SK-N-SH treated with all-trans-retinoic acid at 6 μM for 48 hours (cell line): ENCODE measurements around the gene SARDH.

Experiments used
- ATAC-seq: fragments of 200-7000 bp; cut with Tn5 transposase; 3 replicates; pipeline ENCODE4 v1.9.1; 2020; ENCODE audit warnings: mild to moderate bottlenecking, moderate library complexity
- ARNTL ChIP-seq: fragments of 450-650 bp; formaldehyde crosslinking; IDR thresholded peaks from 2 replicates; pipeline ENCODE4 v1.5.0; 2020; ENCODE audit warnings: low read depth, mild to moderate bottlenecking, moderate library complexity, borderline replicate concordance
- BACH2 ChIP-seq: fragments of 250-450 bp; sonication (Bioruptor Pico); IDR thresholded peaks from 2 replicates; pipeline ENCODE4 v1.9.0; 2021; ENCODE audit warnings: mild to moderate bottlenecking, borderline replicate concordance
- CREB5 ChIP-seq: fragments of 250-450 bp; sonication (Bioruptor Pico); IDR thresholded peaks from 2 replicates; pipeline ENCODE4 v1.5.1; 2020; ENCODE audit warnings: low read depth, mild to moderate bottlenecking, moderate library complexity
- CSDC2 ChIP-seq: fragments of 250-450 bp; sonication (Bioruptor Pico); IDR thresholded peaks from 2 replicates; pipeline ENCODE4 v1.5.0; 2020; ENCODE audit warnings: mild to moderate bottlenecking, moderate library complexity
- ESRRG ChIP-seq: fragments of 250-450 bp; sonication (Bioruptor Pico); IDR thresholded peaks from 2 replicates; pipeline ENCODE4 v1.6.1; 2021; ENCODE audit warnings: mild to moderate bottlenecking
- GLIS3 ChIP-seq: fragments of 250-450 bp; sonication (Bioruptor Pico); IDR thresholded peaks from 2 replicates; pipeline ENCODE4 v1.5.0; 2020; ENCODE audit warnings: mild to moderate bottlenecking, moderate library complexity
- ISL1 ChIP-seq: fragments of 250-450 bp; sonication (Bioruptor Pico); IDR thresholded peaks from 2 replicates; pipeline ENCODE4 v2.1.2; 2022; ENCODE audit warnings: mild to moderate bottlenecking, moderate library complexity
- OSR1 ChIP-seq: fragments of 250-450 bp; sonication (Bioruptor Pico); IDR thresholded peaks from 2 replicates; pipeline ENCODE4 v1.8.0; 2022; ENCODE audit warnings: moderate library complexity, mild to moderate bottlenecking, inconsistent platforms
- PATZ1 ChIP-seq: fragments of 250-450 bp; sonication (Bioruptor Pico); IDR thresholded peaks from 2 replicates; pipeline ENCODE4 v1.8.0; 2020; ENCODE audit warnings: mild to moderate bottlenecking, moderate library complexity, borderline replicate concordance
- POU6F1 ChIP-seq: fragments of 250-450 bp; sonication (Bioruptor Pico); IDR thresholded peaks from 2 replicates; pipeline ENCODE4 v1.8.0; 2021; ENCODE audit warnings: low read depth, mild to moderate bottlenecking, moderate library complexity, borderline replicate concordance
- PPARA ChIP-seq: fragments of 250-450 bp; sonication (Bioruptor Pico); IDR thresholded peaks from 2 replicates; pipeline ENCODE4 v1.5.0; 2020; ENCODE audit warnings: mild to moderate bottlenecking, borderline replicate concordance
- RARB ChIP-seq: fragments of 250-450 bp; sonication (Bioruptor Pico); IDR thresholded peaks from 2 replicates; pipeline ENCODE4 v1.8.0; 2021; ENCODE audit warnings: mild to moderate bottlenecking, moderate library complexity
- SNAI2 ChIP-seq: fragments of 250-450 bp; sonication (Bioruptor Pico); IDR thresholded peaks from 2 replicates; pipeline ENCODE4 v1.5.0; 2020; ENCODE audit warnings: mild to moderate bottlenecking, moderate library complexity
- TCF4 ChIP-seq: fragments of 250-450 bp; sonication (Bioruptor Pico); IDR thresholded peaks from 2 replicates; pipeline ENCODE4 v1.8.0; 2021; ENCODE audit warnings: mild to moderate bottlenecking, moderate library complexity, borderline replicate concordance
- ZFP3 ChIP-seq: fragments of 250-450 bp; sonication (Bioruptor Pico); IDR thresholded peaks from 2 replicates; pipeline ENCODE4 v1.5.0; 2020; ENCODE audit warnings: mild to moderate bottlenecking, moderate library complexity
- ZFP30 ChIP-seq: fragments of 450-650 bp; formaldehyde crosslinking; IDR thresholded peaks from 2 replicates; pipeline ENCODE4 v1.5.0; 2022; ENCODE audit warnings: mild to moderate bottlenecking, moderate library complexity
- ZNF565 ChIP-seq: fragments of 450-650 bp; formaldehyde crosslinking; conservative IDR thresholded peaks from 2 replicates; pipeline ENCODE4 v1.5.0; 2020; ENCODE audit warnings: low read depth, mild to moderate bottlenecking, moderate library complexity
- ZNF70 ChIP-seq: fragments of 450-650 bp; formaldehyde crosslinking; IDR thresholded peaks from 2 replicates; pipeline ENCODE4 v1.5.0; 2020; ENCODE audit warnings: mild to moderate bottlenecking, moderate library complexity
- ZNF8 ChIP-seq: fragments of 450-650 bp; formaldehyde crosslinking; IDR thresholded peaks from 2 replicates; pipeline ENCODE4 v1.5.0; 2020; ENCODE audit warnings: mild to moderate bottlenecking, moderate library complexity
- TF ChIP-seq, protein P1 (sequence below): fragments of 250-450 bp; sonication (Bioruptor Pico); IDR thresholded peaks from 2 replicates; pipeline ENCODE4 v1.5.1; 2021; ENCODE audit warnings: mild to moderate bottlenecking, moderate library complexity

The SARDH gene

DNA sequence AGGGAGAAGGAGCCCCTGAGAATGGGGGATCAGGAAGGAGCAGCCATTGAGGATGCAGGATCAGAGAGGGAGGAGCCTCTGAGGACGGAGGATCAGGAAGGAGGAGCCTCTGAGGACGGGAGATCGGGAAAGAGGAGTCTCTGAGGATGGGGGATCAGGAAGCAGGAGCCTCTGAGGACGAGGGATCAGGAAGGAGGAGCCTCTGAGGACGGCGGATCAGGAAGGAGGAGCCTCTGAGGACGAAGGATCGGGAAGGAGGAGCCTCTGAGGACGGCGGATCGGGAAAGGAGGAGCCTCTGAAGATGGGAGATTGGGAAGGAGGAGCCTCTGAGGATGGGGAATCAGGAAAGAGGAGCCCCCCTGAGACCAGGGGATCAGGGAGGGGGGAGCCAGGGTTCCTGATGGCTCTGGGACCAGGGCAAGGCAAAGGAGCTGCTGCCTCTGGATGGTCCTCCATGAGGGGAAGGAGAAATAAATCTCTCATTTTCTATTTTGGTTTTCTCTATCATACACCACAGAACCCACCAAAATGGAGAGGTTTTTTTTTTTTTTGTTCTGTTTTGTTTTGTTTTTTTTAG is 22.6 kb upstream of the SARDH start:
- TF ChIP-seq TCF4 (no peak), OSR1 (CRISPR knock-in tag) (no peak), ZNF8 (CRISPR knock-in tag) (no peak), ZNF565 (no peak), POU6F1 (CRISPR knock-in tag) (no peak), CSDC2 (no peak), ISL1 (CRISPR knock-in tag) (no peak), GLIS3 (CRISPR knock-in tag) (no peak), PPARA (CRISPR knock-in tag) (no peak), BACH2 (CRISPR knock-in tag) (no peak), ZFP30 (CRISPR knock-in tag) (no peak), PATZ1 (CRISPR knock-in tag) (no peak), ZFP3 (CRISPR knock-in tag) (no peak)
- TF ChIP-seq, protein P1, sequence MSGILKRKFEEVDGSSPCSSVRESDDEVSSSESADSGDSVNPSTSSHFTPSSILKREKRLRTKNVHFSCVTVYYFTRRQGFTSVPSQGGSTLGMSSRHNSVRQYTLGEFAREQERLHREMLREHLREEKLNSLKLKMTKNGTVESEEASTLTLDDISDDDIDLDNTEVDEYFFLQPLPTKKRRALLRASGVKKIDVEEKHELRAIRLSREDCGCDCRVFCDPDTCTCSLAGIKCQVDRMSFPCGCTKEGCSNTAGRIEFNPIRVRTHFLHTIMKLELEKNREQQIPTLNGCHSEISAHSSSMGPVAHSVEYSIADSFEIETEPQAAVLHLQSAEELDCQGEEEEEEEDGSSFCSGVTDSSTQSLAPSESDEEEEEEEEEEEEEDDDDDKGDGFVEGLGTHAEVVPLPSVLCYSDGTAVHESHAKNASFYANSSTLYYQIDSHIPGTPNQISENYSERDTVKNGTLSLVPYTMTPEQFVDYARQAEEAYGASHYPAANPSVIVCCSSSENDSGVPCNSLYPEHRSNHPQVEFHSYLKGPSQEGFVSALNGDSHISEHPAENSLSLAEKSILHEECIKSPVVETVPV (CRISPR knock-in tag): no peak
- no peak for ATAC-seq

DNA sequence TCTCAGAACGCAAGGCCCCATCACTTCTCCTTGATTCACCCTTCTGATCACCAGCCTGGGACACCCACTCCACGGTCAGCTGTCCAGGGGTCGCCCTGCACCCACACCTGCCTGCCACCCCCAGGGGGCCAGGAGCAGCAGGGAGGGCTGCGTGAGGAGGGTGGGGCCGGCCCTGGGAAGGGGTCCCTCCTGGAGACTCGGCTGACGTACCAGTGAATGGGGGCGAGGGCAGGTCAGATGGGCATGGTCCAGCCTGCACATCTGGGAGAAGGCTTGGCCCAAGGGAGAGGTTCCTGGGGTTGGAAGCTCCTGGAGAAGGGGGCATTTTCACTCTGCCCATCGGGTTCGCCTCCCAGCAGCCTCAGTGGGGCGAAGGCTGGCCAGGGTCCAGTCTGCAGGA is 21.8 kb upstream of the SARDH start:
- ATAC-seq: no peak

More for the DNA sequence above, 21.8 kb upstream of the SARDH start:
- no peak for TF ChIP-seq POU6F1 (CRISPR knock-in tag)
- TF ChIP-seq RARB: no peak
- TF ChIP-seq ESRRG (CRISPR knock-in tag): no peak
- TF ChIP-seq ARNTL (CRISPR knock-in tag): no peak
- no peak for TF ChIP-seq BACH2 (CRISPR knock-in tag)
- no peak for TF ChIP-seq PPARA (CRISPR knock-in tag)
- no peak for TF ChIP-seq OSR1 (CRISPR knock-in tag)
- no peak for TF ChIP-seq ISL1 (CRISPR knock-in tag)
- TF ChIP-seq SNAI2 (CRISPR knock-in tag): no peak
- no peak for TF ChIP-seq PATZ1 (CRISPR knock-in tag)
- TF ChIP-seq CREB5 (CRISPR knock-in tag): no peak
- no peak for TF ChIP-seq ZNF70
- TF ChIP-seq GLIS3 (CRISPR knock-in tag): no peak
- TF ChIP-seq ZNF8 (CRISPR knock-in tag): no peak
- TF ChIP-seq, protein P1 (CRISPR knock-in tag): no peak
- TF ChIP-seq, all 23 proteins: peak for 0
